Chondrocyte (in vitro differentiated cells): ENCODE data around the gene OGFOD2. TPM values are rescaled to one million over a fixed set of nuclear protein-coding genes. Genes with fewer than 3 reads are reported as not detected.

Experiments used
- DNase-seq: peaks from one replicate; pipeline ENCODE4 v3.0.0; 2021; ENCODE audit warnings: mixed read lengths, low spot score
- H3K27ac Mint-ChIP-seq: one replicate; pipeline ENCODE4 v1.8.0; 2021; ENCODE audit warnings: mild to moderate bottlenecking, moderate library complexity, mixed read lengths; ENCODE audit not compliant: unreplicated experiment
- H3K27me3 Mint-ChIP-seq: 2 replicates; pipeline ENCODE4 v1.8.0; 2021; ENCODE audit warnings: low read depth, mixed read lengths
- H3K36me3 Mint-ChIP-seq: 2 replicates; pipeline ENCODE4 v1.8.0; 2021; ENCODE audit warnings: low read depth, mixed read lengths
- H3K4me1 Mint-ChIP-seq: 2 replicates; pipeline ENCODE4 v1.8.0; 2021; ENCODE audit warnings: low read depth, mild to moderate bottlenecking, mixed read lengths
- H3K4me3 Mint-ChIP-seq: one replicate; pipeline ENCODE4 v1.8.0; 2021; ENCODE audit warnings: mild to moderate bottlenecking, moderate library complexity, mixed read lengths; ENCODE audit not compliant: unreplicated experiment
- H3K9me3 Mint-ChIP-seq: 2 replicates; pipeline ENCODE4 v1.8.0; 2021; ENCODE audit warnings: low read depth, mixed read lengths
- total RNA-seq: library from RNA; stranded (reverse); gene quantifications from 3 replicates; pipeline ENCODE4 v1.2.1, GENCODE V29; 2021
- TF ChIP-seq, protein P1 (sequence below): fragments of 200-600 bp; sonication (generic); IDR thresholded peaks from 2 replicates; pipeline ENCODE4 v1.5.0; 2021; ENCODE audit warnings: antibody characterized with exemption, mild to moderate bottlenecking, moderate library complexity

The OGFOD2 gene
- total RNA-seq, 1 donor from 2014 or later = 12.0 TPM

DNA sequence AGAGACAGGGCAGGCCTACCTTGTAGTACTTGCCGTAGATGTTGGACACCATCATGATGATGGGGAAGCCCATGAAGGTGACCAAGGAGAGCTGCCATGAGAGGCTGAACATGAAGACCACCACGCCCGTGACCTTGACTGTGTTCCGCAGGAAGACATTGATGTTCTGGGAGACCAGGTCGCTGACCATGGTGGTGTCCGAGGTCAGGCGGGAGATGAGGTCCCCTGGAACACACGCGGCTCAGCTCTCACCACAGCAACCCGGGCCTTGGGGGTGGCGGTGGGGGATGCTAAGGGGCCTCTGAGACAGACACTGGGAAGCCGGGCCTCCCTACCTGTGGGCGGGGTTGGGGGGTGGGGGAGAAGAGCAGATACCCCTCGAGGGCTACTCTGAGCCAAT, 26.4 kb upstream of the OGFOD2 start:
- Mint-ChIP-seq H3K27ac (no peak overlapping the region), H3K27me3 (no peaks in the 10 kb centered on the region), H3K4me3 (no peak overlapping the region), H3K9me3 (no peaks in the 10 kb centered on the region), H3K36me3 (peaks cover 1% of the 10 kb centered on the region), H3K4me1 (peaks cover 47% of the 10 kb centered on the region)
- TF ChIP-seq, protein P1, sequence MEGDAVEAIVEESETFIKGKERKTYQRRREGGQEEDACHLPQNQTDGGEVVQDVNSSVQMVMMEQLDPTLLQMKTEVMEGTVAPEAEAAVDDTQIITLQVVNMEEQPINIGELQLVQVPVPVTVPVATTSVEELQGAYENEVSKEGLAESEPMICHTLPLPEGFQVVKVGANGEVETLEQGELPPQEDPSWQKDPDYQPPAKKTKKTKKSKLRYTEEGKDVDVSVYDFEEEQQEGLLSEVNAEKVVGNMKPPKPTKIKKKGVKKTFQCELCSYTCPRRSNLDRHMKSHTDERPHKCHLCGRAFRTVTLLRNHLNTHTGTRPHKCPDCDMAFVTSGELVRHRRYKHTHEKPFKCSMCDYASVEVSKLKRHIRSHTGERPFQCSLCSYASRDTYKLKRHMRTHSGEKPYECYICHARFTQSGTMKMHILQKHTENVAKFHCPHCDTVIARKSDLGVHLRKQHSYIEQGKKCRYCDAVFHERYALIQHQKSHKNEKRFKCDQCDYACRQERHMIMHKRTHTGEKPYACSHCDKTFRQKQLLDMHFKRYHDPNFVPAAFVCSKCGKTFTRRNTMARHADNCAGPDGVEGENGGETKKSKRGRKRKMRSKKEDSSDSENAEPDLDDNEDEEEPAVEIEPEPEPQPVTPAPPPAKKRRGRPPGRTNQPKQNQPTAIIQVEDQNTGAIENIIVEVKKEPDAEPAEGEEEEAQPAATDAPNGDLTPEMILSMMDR = no peak
- no peak for DNase-seq

DNA sequence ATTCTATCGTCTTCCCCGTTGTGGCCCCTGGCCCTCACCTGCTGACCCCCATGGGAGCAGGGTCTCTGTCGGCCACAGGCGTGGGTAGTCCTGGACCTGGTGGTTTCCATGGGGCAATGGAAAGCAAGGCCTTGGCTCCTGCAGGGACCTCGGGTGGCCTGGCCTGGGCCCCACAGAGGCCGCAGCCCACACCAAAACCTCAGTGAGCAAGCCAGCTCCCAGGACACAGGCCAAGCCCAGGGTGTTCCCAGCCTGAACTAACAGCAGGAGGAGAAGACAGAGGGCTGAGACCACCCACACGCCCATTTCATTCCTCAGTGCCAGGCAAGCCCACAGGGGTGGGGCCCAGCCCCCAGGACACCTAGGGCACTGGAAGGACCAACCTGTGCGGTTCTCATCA, 25.6 kb upstream of the OGFOD2 start:
- TF ChIP-seq, protein P1 = no peak
- Mint-ChIP-seq H3K9me3 (no peaks in the 10 kb centered on the region), H3K27me3 (no peaks in the 10 kb centered on the region), H3K27ac (peak overlapping the region; percentile 27), H3K4me3 (no peak overlapping the region), H3K4me1 (peaks cover 40% of the 10 kb centered on the region), H3K36me3 (peaks cover 1% of the 10 kb centered on the region)
- DNase-seq = no peak

DNA sequence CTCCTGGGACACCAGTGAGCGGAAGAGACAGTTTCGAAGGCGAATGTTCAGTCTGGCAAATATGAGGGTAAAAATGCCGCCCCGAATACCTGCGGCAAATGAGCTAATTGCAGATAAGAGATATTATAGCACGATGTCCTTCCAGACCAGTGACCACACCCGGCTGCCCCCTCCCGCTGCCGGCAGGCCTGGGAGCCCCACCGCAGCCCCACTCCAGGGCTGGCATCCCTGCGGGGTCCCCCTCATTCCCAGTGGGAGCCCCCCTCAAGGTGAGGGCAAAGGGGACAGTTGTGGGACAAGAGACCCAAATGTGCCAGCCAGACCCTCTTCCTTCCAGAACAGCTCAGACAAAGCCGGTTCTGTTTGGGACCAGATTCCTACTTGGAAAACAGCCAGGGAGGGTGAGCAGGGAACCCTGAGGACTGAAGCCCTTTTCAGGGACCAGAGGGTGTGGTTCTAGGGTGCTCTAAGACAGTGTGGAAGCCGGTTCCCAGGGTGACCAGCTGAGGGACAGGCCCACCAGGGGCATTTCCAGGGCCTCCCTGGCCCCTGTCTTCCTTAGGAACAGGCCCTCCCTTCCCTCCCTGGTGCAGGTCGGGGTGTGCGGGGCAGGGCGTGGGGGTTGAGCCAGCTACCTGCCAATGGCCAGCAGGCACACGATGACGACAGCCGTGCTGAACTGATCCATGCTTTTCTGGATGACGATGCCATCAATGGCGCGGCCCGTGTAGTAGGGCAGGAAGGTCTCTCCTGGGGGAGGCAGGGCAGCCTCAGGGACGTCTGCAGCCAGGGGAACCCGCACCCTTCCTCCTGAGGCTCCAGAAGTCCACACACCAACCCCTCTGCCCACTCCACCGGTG, 25.0 kb upstream of the OGFOD2 start:
- no peaks in the 10 kb centered on the region for H3K9me3 Mint-ChIP-seq
- H3K4me3 Mint-ChIP-seq = no peak overlapping the region
- H3K27ac Mint-ChIP-seq = no peak overlapping the region
- no peak for DNase-seq
- TF ChIP-seq, protein P1 = no peak
- H3K4me1 Mint-ChIP-seq = peaks cover 34% of the 10 kb centered on the region
- H3K36me3 Mint-ChIP-seq = peaks cover 1% of the 10 kb centered on the region
- H3K27me3 Mint-ChIP-seq = no peaks in the 10 kb centered on the region

DNA sequence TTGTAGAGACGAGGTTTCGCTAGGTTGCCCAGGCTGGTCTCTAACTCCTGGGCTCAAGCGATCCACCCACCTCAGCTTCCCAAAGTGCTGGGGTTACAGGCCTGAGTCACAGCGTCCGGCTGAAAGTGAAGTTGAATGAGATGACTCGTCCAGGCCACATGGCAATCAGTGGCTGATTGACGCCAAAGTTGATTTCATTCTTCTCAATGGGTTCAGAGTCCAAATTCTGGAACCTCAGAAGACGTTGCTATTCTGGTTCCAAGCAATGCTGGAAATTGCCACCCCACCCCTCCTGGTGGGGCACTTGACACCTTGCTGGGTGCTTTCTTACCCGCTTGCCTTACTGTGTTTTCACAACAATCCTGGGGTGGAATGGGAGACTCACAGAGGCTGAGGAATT, 23.6 kb upstream of the OGFOD2 start:
- Mint-ChIP-seq H3K36me3 (peaks cover 1% of the 10 kb centered on the region), H3K27ac (peak overlapping the region; percentile 22), H3K4me1 (peaks cover 24% of the 10 kb centered on the region), H3K9me3 (no peaks in the 10 kb centered on the region), H3K4me3 (no peak overlapping the region), H3K27me3 (no peaks in the 10 kb centered on the region)
- DNase-seq = no peak
- TF ChIP-seq, protein P1 = no peak

DNA sequence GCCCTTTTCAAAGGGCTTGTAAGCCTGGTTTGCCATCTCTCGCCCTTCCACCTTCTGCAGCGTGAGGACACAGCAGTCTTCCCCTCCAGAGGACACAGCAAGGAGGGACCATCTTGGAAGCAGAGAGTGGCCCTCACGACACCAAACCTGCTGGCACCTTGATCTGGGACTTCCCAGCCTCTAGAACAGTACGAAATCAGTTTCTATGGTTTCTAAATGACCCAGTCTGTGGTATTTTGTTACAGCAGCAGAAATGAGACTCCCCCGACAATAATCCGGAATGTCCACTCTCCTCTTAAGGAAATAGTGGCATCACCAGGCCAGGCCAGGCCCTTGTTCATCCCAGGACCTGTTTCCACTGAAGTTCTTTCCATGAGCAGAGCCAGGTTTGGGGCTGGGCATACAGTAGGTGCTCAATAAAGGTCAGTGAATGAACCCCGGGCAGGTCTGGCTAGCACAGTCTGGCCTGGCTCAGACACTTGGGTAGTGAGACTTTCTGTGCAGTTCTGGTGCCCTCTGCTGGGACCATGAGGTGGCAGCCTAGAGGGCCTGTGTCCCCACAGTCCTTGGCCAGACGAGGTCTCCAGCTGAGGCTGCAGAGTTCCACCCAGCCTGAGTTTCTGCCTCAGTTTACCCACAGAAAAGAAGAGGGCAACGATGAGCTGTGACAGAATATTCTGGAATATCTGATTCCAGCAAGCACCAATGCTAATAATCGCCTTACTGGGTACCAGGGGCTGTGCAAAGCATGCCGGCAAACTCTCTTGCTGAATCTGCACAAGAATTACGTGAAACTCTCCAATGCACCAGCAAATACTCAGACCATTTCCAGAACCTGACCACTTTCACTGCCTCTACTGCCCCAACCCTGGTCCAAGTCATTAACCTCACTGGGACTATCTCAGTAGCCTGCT, 22.8 kb upstream of the OGFOD2 start:
- Mint-ChIP-seq H3K27ac (peak overlapping the region; percentile 22), H3K4me1 (peaks cover 16% of the 10 kb centered on the region), H3K27me3 (no peaks in the 10 kb centered on the region), H3K4me3 (no peak overlapping the region), H3K9me3 (no peaks in the 10 kb centered on the region), H3K36me3 (peaks cover 3% of the 10 kb centered on the region)
- DNase-seq = no peak
- TF ChIP-seq, protein P1 = peak; percentile 95
